ENCODE measurements around the gene SLC44A2. TPM values are rescaled to one million over a fixed set of nuclear protein-coding genes. Genes with fewer than 3 reads are reported as not detected.

The SLC44A2 gene
- total and polyA plus RNA-seq, 10 of the 15 experiments (the other 5 are each of a cell fraction or from before 2014, with no cell fraction given) = 3.0 to 51.3 (median 26.8) TPM

- in situ Hi-C loops (cut with MboI) (no loop called here), intact Hi-C loops (cut with micrococcal nuclease; ENCODE audit: unreplicated experiment) (no loop called here)
- no peak for ATAC-seq
- Histone ChIP-seq H3K79me2 (ENCODE audit: control insufficient read depth, insufficient read depth, low read length) (peaks cover 10% of the 10 kb centered on the region), H3K27me3 (replicated peaks in 1 of 2; ENCODE audit: control insufficient read depth in 2 of 2, insufficient read depth in 2 of 2, low read length in 1 of 2) (no peaks in the 10 kb centered on the region), H3K27ac (ENCODE audit: control insufficient read depth, insufficient read depth) (no peak overlapping the region), H2AFZ (ENCODE audit: control insufficient read depth, low read depth, low read length) (no peak overlapping the region), H3K4me1 (ENCODE audit: control insufficient read depth, insufficient read depth, low read length) (no peaks in the 10 kb centered on the region), H3K9ac (ENCODE audit: control insufficient read depth, insufficient read depth, low read length) (no peak overlapping the region; the same call in 1 of the 2 replicates), H3K4me2 (ENCODE audit: control insufficient read depth, insufficient read depth) (no peak overlapping the region), H3K4me3 (no peak overlapping the region), H4K20me1 (ENCODE audit: control insufficient read depth, insufficient read depth) (no peaks in the 10 kb centered on the region), H3K9me3 (replicated peaks; ENCODE audit: control insufficient read depth, insufficient read depth, low read length) (no peaks in the 10 kb centered on the region), H3K36me3 (ENCODE audit: control insufficient read depth in 2 of 2, insufficient read depth in 2 of 2, low read length in 1 of 2) (no peaks in the 10 kb centered on the region; a peak in 1 of 4 replicates)
- no TSS peak for BruUV-seq (replicated peaks)
- POLR2A ChIA-PET = interaction anchor here (1.0 kb wide), 1 partner anchor 44 kb away, joined by 7 read pairs; no protein-coding TSS in a partner anchor
- CTCF ChIA-PET = interaction anchor here (1.2 to 12.8 kb wide), 4 partner anchors 33 to 66 kb away, joined by 3 to 397 read pairs (median 20); no protein-coding TSS in a partner anchor
- no peak for DNase-seq (ENCODE audit: low read depth, low spot score)
- WGBS (ENCODE audit: insufficient coverage, insufficient replicate concordance, low lambda C conversion rate, missing lambda C conversion rate) = 73% methylated on average over 4 of the region's 4 CpGs
- SMC1A ChIA-PET (ENCODE audit: uncharacterized antibody, unreplicated experiment) = interaction anchor here (15.7 kb wide), 1 partner anchor 66 kb away, joined by 252 read pairs; no protein-coding TSS in a partner anchor
- TF ChIP-seq PKNOX1 (IDR thresholded peaks at IDR 0.05) = peak; percentile 87
- no peak for TF ChIP-seq CBFB (IDR thresholded peaks at IDR 0.05; ENCODE audit: low read depth)
- peak; percentile 27 for TF ChIP-seq PBX3 (IDR thresholded peaks at IDR 0.05; ENCODE audit: insufficient replicate concordance, low read depth, low read length)
- FAIRE-seq = no peak
- RAD21 ChIA-PET (ENCODE audit: unreplicated experiment) = interaction anchor here (0.6 to 12.9 kb wide), 5 partner anchors 10 to 322 kb away, joined by 3 to 250 read pairs (median 3); partner anchors contain the start of gene QTRT1
Measured at GRCh38 chr19:10648360-10648759, 23.0 kb downstream of the SLC44A2 start.
